NCI-H2081 treated with DMSO at 0.1 percent for 48 hours (cell line): Measurements from ENCODE around the gene NBEA.

Experiments
- DNase-seq: peaks from one replicate; lab custom pipeline; 2025; lab: John Stamatoyannopoulos, UW

The NBEA gene

GRCh38 chr13:35711909-35712308 lies 769.8 kb downstream of the NBEA start:
- no peak for DNase-seq

- DNase-seq: no peak
These were observed 771.1 kb downstream of the NBEA start for GRCh38 chr13:35712907-35713761.

- no peak for DNase-seq
These were observed 772.1 kb downstream of the NBEA start for GRCh38 chr13:35714121-35714520.

- no peak for DNase-seq
These were observed 772.7 kb downstream of the NBEA start for GRCh38 chr13:35714588-35715377.

- DNase-seq: no peak
These were observed 774.1 kb downstream of the NBEA start for GRCh38 chr13:35716186-35716585.

GRCh38 chr13:35716729-35717128 lies 774.7 kb downstream of the NBEA start:
- no peak for DNase-seq

- DNase-seq: no peak
These were observed 776.0 kb downstream of the NBEA start for GRCh38 chr13:35718084-35718483.

GRCh38 chr13:35720290-35720689 lies 778.2 kb downstream of the NBEA start:
- no peak for DNase-seq

- DNase-seq: no peak
These were observed 778.9 kb downstream of the NBEA start for GRCh38 chr13:35720690-35721554.
